Stimulated activated CD8-positive, alpha-beta memory T cell treated with anti-CD3 and anti-CD28 coated beads, Interleukin-4, amount 100 ng/mL, for 1 hour (primary cell): ENCODE data around the gene P3H2.

Source experiments
- DNase-seq, 2 donors: peaks; one replicate each; pipeline ENCODE4 v3.0.0-alpha.2; 2020; ENCODE audit warnings: low read depth in 2 of 2, low spot score in 1 of 2

P3H2 gene

GRCh38 chr3:190056742-190057141 is 64.0 kb downstream of the P3H2 start:
- DNase-seq: no peak

- DNase-seq: no peak
Measured at GRCh38 chr3:190055773-190056172, 64.9 kb downstream of the P3H2 start.

- no peak for DNase-seq
Measured at GRCh38 chr3:190053919-190054672, 66.6 kb downstream of the P3H2 start.

GRCh38 chr3:190051641-190052040 is 69.1 kb downstream of the P3H2 start:
- DNase-seq: no peak

GRCh38 chr3:190048932-190049441 is 71.7 kb downstream of the P3H2 start:
- DNase-seq: no peak

- no peak for DNase-seq
Measured at GRCh38 chr3:190044974-190045373, 75.7 kb downstream of the P3H2 start.

GRCh38 chr3:190044142-190044541 is 76.6 kb downstream of the P3H2 start:
- DNase-seq: no peak

GRCh38 chr3:190043741-190044140 is 77.0 kb downstream of the P3H2 start:
- no peak for DNase-seq

- DNase-seq: no peak
Measured at GRCh38 chr3:190042558-190042957, 78.1 kb downstream of the P3H2 start.

- DNase-seq: no peak
Measured at GRCh38 chr3:190041333-190042041, 79.2 kb downstream of the P3H2 start.

- no peak for DNase-seq
Measured at GRCh38 chr3:190040145-190040544, 80.6 kb downstream of the P3H2 start.

GRCh38 chr3:190038050-190038933 is 82.4 kb downstream of the P3H2 start:
- DNase-seq: no peak

GRCh38 chr3:190036631-190037030 is 84.1 kb downstream of the P3H2 start:
- no peak for DNase-seq

GRCh38 chr3:190034446-190034845 is 86.3 kb downstream of the P3H2 start:
- DNase-seq: no peak

GRCh38 chr3:190032923-190033322 is 87.8 kb downstream of the P3H2 start:
- DNase-seq: no peak

GRCh38 chr3:190031887-190032752 is 88.6 kb downstream of the P3H2 start:
- DNase-seq: no peak

- no peak for DNase-seq
Measured at GRCh38 chr3:190027116-190027515, 93.6 kb downstream of the P3H2 start.

- DNase-seq: no peak
Measured at GRCh38 chr3:190026154-190026553, 94.5 kb downstream of the P3H2 start.

- DNase-seq: no peak
Measured at GRCh38 chr3:190024912-190025311, 95.8 kb downstream of the P3H2 start.

GRCh38 chr3:190019844-190020243 is 100.9 kb downstream of the P3H2 start:
- DNase-seq: no peak

GRCh38 chr3:190019006-190019405 is 101.7 kb downstream of the P3H2 start:
- no peak for DNase-seq
